Measurements from ENCODE around the gene ZGPAT.

DNA sequence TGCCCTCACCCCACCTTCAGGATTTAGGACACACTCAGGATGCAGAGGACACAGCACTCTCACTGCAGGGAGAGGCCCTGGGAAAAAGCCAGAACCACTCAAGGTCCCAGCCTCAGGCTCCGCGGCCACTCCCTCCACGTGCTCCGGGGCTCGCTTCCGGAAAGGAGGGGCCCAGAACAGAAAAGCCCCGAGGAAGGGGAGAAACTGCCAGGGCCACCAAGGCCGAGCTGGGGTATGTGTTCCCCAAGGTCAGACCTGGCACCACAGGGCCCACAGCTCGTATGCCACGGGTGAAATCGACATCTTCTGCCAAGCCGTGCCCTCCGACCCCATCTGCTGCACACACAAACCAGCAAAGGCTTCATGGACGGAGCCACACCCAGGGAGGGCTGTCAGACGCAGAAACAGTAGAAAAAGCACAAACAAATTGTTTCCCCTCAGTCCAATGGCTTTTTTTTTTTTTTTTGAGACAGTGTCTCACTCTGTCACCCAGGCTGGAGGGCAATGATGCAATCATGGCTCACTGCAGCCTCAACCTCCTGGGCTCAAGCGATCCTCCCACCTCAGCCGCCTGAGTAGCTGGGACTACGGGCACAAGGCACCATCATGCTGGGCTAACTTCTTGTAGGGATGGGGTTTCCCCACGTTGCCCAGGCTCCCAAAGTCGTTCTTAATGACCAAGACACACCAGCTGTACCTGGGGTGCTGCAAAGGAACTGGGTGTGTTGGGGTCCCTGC, 65.1 kb downstream of the ZGPAT start:
- TF ChIP-seq CTCF (conservative IDR thresholded peaks at IDR 0.05; ENCODE audit: low read depth, low read length) (no peak), EZH2phosphoT487 (IDR thresholded peaks at IDR 0.05; ENCODE audit: borderline replicate concordance, low read length) (no peak)
